BLaER1 (cell line): ENCODE measurements around the gene ENO4.

Experiments
- H3K27ac ChIP-seq: shearing (Covaris generic); formaldehyde crosslinking; 2 replicates; pipeline ENCODE4 v1.8.1; 2022
- H3K27me3 ChIP-seq: shearing (Covaris generic); formaldehyde crosslinking; 2 replicates; pipeline ENCODE4 v1.8.1; 2022
- H3K36me3 ChIP-seq: shearing (Covaris generic); formaldehyde crosslinking; 2 replicates; pipeline ENCODE4 v1.8.1; 2022
- H3K4me1 ChIP-seq: shearing (Covaris generic); formaldehyde crosslinking; 2 replicates; pipeline ENCODE4 v1.8.1; 2022
- H3K4me2 ChIP-seq: shearing (Covaris generic); formaldehyde crosslinking; 2 replicates; pipeline ENCODE4 v1.8.1; 2022
- H3K4me3 ChIP-seq: shearing (Covaris generic); formaldehyde crosslinking; 2 replicates; pipeline ENCODE4 v1.8.1; 2022
- H3K9ac ChIP-seq: shearing (Covaris generic); formaldehyde crosslinking; 2 replicates; pipeline ENCODE4 v1.8.1; 2022
- H3K9me3 ChIP-seq: shearing (Covaris generic); formaldehyde crosslinking; 2 replicates; pipeline ENCODE4 v1.8.1; 2022
- H4K20me1 ChIP-seq: shearing (Covaris generic); formaldehyde crosslinking; 2 replicates; pipeline ENCODE4 v1.8.1; 2022
- Cebpa-rat ChIP-seq: shearing (Covaris generic); IDR thresholded peaks from 2 replicates; pipeline ENCODE4 v1.8.1; 2022

The ENO4 gene

DNA sequence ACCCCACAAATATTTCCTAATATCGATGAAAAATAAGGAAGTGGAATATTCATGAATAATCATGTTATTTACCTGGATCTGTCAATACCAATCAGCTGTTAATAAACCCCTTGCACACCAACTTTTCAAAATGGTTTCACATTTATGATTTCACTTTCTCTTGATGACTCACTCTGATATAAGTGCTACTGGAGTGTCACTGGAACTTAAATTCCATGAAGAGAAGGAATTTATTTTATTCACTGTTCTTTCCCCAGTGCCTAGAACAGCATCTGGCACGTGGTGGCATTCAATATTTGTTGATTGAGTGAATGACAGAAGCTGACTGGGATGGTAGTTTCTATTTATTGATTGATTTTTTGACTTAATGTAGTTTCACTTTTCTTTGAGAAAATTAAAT is 3.5 kb upstream of the ENO4 start:
- no peaks in the 10 kb centered on the region for H3K4me1 ChIP-seq
- no peaks in the 10 kb centered on the region for H3K27me3 ChIP-seq
- H3K9me3 ChIP-seq, result peaks cover 16% of the 10 kb centered on the region; the same call in 1 of the 2 replicates
- H3K27ac ChIP-seq, result no peak overlapping the region
- no peak for TF ChIP-seq Cebpa-rat
- no peak overlapping the region for H3K4me2 ChIP-seq
- H3K36me3 ChIP-seq, result no peaks in the 10 kb centered on the region
- no peak overlapping the region for H3K4me3 ChIP-seq
- H3K9ac ChIP-seq, result no peak overlapping the region
- H4K20me1 ChIP-seq, result no peaks in the 10 kb centered on the region

DNA sequence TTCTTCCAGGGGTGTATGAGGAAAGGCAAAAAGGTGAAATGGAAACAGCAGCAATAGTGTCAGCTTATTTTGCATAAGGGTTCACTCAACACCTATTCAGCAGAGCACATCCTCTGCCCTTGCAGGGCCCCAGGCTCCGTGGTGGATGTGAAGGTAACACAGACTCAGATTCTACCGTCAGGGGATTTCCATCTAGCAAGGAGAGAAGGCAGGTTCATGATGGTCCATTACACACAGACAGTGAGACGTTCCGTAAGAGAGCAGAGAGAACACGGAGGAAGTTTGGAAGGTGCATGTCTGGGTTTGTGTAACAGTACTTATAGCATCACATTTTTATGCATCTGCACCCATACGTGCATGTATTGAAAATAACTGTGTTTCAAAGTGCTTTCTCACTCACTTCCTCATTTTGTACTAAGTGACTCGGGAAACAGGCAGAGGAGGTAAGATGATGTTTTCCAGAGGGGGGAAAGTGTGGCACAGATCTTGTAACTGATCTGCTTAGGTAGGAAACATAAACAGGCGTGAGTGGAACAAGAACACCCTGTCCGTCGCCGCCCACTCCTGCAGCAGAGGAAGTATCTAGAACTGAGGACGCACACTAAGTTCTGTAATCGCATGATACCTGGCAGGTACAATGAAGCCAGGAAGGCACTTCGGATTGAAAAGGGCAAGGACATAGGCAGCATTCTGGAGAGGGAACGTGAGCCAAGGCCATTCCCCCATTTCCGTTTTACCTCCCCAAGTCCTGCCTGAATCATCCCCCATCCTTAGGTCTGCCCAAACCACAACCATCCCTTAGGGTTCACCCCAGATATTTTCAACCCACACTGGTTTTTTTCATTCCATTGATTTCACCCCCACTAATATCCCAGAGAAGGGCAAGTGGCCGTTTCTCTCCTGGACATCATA is 1.0 kb upstream of the ENO4 start:
- H3K9ac ChIP-seq, result no peak overlapping the region
- no peak for TF ChIP-seq Cebpa-rat
- H3K36me3 ChIP-seq, result no peaks in the 10 kb centered on the region
- peaks cover 16% of the 10 kb centered on the region; the same call in 1 of the 2 replicates for H3K9me3 ChIP-seq
- H3K4me3 ChIP-seq, result no peak overlapping the region
- no peak overlapping the region for H3K27ac ChIP-seq
- no peaks in the 10 kb centered on the region for H3K27me3 ChIP-seq
- no peaks in the 10 kb centered on the region for H3K4me1 ChIP-seq
- no peaks in the 10 kb centered on the region for H4K20me1 ChIP-seq
- no peak overlapping the region for H3K4me2 ChIP-seq

DNA sequence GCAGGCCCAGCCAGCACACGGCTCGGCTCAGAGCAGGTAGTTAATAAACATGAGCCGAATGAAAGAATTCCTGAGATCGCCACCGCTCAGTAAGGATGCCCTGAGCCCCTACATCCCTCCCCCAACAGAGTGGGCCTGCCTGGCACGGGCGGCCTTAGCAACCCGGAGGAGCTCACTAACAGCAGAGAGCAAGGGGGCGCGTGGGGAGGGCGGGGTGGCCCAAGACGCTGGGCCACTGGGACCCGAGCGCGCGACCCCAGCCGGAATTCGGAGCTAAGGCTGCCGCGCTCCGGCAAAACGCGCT is 403 bp upstream of the ENO4 start:
- Histone ChIP-seq H3K4me1 (no peaks in the 10 kb centered on the region), H3K9ac (no peak overlapping the region), H3K27me3 (no peaks in the 10 kb centered on the region), H3K9me3 (peaks cover 16% of the 10 kb centered on the region; the same call in 1 of the 2 replicates), H3K4me3 (no peak overlapping the region), H4K20me1 (no peaks in the 10 kb centered on the region), H3K27ac (no peak overlapping the region), H3K36me3 (no peaks in the 10 kb centered on the region), H3K4me2 (no peak overlapping the region)
- no peak for TF ChIP-seq Cebpa-rat

DNA sequence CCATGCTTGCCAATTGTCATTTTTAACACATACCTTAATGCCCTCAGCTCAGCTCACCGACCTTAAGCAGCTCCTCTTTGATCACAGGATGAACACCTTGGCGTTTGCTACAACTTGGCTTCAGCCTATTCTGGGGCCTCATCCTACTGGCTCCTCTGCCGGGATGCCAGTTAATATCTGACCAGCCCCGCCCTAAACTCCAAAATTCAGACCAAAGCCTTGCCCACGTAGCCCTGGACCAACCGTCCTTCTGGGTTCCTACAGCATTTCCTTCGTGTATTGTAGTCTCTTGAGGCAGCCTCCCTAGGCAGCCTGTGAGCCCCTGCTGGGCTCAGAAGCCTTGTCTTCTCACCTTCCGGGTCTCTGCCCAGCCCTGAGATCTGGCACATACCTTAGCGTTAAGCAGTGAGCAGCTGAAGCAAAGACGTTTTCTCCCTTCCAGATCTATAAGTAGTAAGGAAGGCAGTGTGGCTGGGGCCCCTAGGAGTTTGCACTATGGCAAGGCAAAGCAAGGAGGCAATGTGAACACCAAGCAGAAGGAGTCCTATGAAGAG is 836 bp downstream of the ENO4 start:
- H3K27me3 ChIP-seq, result no peaks in the 10 kb centered on the region
- no peaks in the 10 kb centered on the region for H3K36me3 ChIP-seq
- H3K9ac ChIP-seq, result no peak overlapping the region
- H3K4me1 ChIP-seq, result no peaks in the 10 kb centered on the region
- no peaks in the 10 kb centered on the region for H4K20me1 ChIP-seq
- TF ChIP-seq Cebpa-rat, result no peak
- H3K4me3 ChIP-seq, result no peak overlapping the region
- H3K9me3 ChIP-seq, result peaks cover 16% of the 10 kb centered on the region; the same call in 1 of the 2 replicates
- H3K4me2 ChIP-seq, result no peak overlapping the region
- H3K27ac ChIP-seq, result no peak overlapping the region

DNA sequence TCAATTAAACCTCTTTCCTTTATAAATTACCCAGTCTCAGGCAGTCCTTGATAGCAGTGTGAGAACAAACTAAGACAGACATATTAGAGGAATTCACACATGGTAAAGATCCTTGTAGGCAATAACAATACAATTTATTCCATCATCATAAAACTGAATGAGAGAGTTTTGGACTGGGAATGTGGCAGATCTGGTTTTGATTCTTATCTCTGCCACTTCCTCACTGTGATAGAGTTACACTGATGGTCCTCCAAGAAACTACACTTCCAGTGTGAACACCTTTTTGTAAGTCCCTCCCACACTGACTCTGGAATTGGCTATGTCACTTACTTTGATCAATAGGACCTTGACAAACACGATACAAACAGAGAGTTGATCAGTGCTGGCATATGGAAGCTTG is 2.9 kb downstream of the ENO4 start:
- no peak overlapping the region for H3K4me2 ChIP-seq
- no peak for TF ChIP-seq Cebpa-rat

DNA sequence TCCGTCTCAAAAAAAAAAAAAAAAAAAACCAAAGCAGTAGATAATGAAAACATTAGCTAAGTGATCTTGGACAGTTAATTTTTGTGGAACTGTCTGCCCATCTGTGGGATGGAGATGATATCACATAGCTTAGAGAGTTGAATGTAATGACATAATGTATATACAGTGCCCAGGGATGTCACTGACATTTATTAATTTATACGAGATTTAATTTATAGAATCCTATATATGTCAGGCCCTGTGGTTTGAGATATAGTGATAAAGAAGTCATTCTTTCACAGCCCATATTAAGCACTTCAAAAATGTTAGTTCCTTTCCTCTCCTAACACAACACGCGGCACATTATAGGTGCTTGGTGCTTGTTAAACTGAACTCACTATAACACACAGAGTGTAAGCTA is 4.0 kb downstream of the ENO4 start:
- Histone ChIP-seq H3K9me3 (peaks cover 30% of the 10 kb centered on the region; the same call in 1 of the 2 replicates), H3K4me3 (no peak overlapping the region), H3K36me3 (no peaks in the 10 kb centered on the region), H3K27ac (no peak overlapping the region), H3K4me1 (no peaks in the 10 kb centered on the region), H3K9ac (no peak overlapping the region), H3K27me3 (no peaks in the 10 kb centered on the region), H3K4me2 (no peak overlapping the region), H4K20me1 (no peaks in the 10 kb centered on the region)
- no peak for TF ChIP-seq Cebpa-rat

More for the DNA sequence above, 2.9 kb downstream of the ENO4 start:
- no peak overlapping the region for H3K27ac ChIP-seq
- peaks cover 20% of the 10 kb centered on the region; the same call in 1 of the 2 replicates for H3K9me3 ChIP-seq
- H3K9ac ChIP-seq, result no peak overlapping the region
- no peaks in the 10 kb centered on the region for H3K4me1 ChIP-seq
- no peak overlapping the region for H3K4me3 ChIP-seq
- no peaks in the 10 kb centered on the region for H3K36me3 ChIP-seq
- H3K27me3 ChIP-seq, result no peaks in the 10 kb centered on the region
- H4K20me1 ChIP-seq, result no peaks in the 10 kb centered on the region

DNA sequence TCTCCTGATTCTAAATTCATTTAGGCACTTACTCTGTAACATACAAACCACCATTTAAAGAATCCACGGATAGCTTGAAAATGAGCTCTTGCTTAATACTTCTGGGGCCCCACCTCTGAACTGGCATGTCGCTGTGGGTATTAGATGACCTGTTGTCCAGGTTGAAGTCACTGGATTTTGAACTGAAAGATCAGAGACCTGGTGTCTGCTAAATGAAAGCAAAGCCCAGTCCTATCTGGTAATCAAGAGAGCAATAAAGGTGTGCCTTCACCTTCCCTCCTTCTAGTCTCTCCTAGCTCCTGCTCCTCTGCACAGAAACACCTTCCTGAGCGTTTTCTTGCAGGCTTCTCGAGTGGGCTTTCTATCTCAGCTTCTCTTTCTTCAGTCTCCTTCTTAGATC is 4.4 kb downstream of the ENO4 start:
- TF ChIP-seq Cebpa-rat, result no peak
- Histone ChIP-seq H3K9me3 (peaks cover 31% of the 10 kb centered on the region; the same call in 1 of the 2 replicates), H3K36me3 (no peaks in the 10 kb centered on the region)

DNA sequence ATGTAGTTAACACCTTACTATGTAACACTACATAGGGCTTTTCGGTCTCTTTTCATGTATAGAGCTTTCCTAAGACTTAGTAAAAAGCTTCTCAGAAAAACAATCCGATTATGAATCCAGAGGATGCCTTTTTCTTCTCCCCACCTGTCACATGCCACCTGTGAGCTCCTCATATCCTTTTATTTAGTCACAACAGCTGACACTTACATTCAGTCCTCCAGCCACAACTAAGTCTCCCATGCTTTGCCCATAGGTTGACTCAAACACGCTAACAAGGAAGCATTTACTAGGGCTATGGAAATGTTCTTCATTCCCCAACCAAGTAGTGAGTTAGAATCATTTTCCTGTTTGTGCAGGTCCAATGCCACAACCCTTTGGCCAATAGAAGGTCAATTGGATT is 7.9 kb downstream of the ENO4 start:
- Histone ChIP-seq H3K36me3 (no peaks in the 10 kb centered on the region), H3K4me1 (no peaks in the 10 kb centered on the region), H3K9me3 (peaks cover 19% of the 10 kb centered on the region; the same call in 1 of the 2 replicates), H3K27me3 (no peaks in the 10 kb centered on the region), H3K4me2 (no peak overlapping the region), H3K27ac (no peak overlapping the region), H4K20me1 (no peaks in the 10 kb centered on the region), H3K4me3 (no peak overlapping the region), H3K9ac (no peak overlapping the region)
- no peak for TF ChIP-seq Cebpa-rat

More for the DNA sequence above, 4.4 kb downstream of the ENO4 start:
- Histone ChIP-seq H3K27ac (no peak overlapping the region), H4K20me1 (no peaks in the 10 kb centered on the region), H3K9ac (no peak overlapping the region), H3K4me3 (no peak overlapping the region), H3K27me3 (no peaks in the 10 kb centered on the region), H3K4me2 (no peak overlapping the region), H3K4me1 (no peaks in the 10 kb centered on the region)

DNA sequence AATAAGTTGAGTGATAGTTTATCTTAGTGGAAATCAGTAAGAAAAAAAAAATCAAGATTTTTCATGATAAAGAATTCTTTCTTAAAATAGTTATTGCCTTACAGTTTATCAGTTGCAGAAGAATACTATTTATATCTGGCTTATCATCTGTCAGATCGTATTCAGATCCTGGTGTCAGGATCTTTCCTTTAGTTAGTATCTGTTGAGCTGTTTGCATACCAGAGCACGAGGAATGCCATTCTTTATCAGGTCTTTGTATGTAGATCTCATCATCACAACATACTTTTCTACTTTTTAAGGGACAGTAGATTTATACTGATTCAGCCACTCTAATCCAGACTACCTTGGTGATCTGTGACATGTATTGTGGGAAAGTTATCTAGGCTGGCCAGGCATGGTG is 12.5 kb downstream of the ENO4 start:
- Histone ChIP-seq H3K4me1 (no peaks in the 10 kb centered on the region), H3K36me3 (no peaks in the 10 kb centered on the region), H3K27ac (no peak overlapping the region), H4K20me1 (no peaks in the 10 kb centered on the region), H3K9me3 (peaks cover 19% of the 10 kb centered on the region; the same call in 1 of the 2 replicates), H3K4me2 (no peak overlapping the region), H3K27me3 (no peaks in the 10 kb centered on the region), H3K9ac (no peak overlapping the region), H3K4me3 (no peak overlapping the region)
- no peak for TF ChIP-seq Cebpa-rat

DNA sequence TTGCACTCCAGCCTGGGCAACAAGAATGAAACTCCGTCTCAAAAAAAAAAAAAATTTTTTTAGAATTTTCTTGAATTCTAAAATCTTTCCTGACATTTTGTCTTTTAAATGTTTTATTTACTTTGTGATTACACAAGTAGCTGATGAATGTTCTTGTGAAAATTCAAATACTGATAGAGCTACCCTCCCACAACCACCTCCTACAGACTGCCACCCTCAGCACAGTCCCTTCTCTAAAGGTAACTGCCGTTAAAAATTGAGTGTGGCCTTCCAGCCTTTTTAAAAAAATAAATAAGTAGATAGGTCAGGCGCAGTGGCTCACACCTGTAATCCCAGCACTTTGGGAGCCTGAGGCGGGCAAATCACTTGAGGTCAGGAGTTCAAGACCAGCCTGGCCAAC is 15.1 kb downstream of the ENO4 start:
- Histone ChIP-seq H3K4me2 (no peak overlapping the region), H3K9ac (no peak overlapping the region), H3K27me3 (no peaks in the 10 kb centered on the region), H3K9me3 (no peaks in the 10 kb centered on the region), H3K36me3 (no peaks in the 10 kb centered on the region), H3K4me1 (no peaks in the 10 kb centered on the region), H3K27ac (no peak overlapping the region), H4K20me1 (no peaks in the 10 kb centered on the region), H3K4me3 (no peak overlapping the region)
- no peak for TF ChIP-seq Cebpa-rat
